Measurements from ENCODE around the gene PITPNC1. TPM values are rescaled to one million over a fixed set of nuclear protein-coding genes. Genes with fewer than 3 reads are reported as not detected.
A peak's percentile ranks its signal among the peaks of the same experiment; 100 is the strongest.

Gene PITPNC1
- total and polyA plus RNA-seq, 2 donors (not counting 1 experiment from before 2014, with no cell fraction given), result 5.8 to 7.1 TPM

DNA sequence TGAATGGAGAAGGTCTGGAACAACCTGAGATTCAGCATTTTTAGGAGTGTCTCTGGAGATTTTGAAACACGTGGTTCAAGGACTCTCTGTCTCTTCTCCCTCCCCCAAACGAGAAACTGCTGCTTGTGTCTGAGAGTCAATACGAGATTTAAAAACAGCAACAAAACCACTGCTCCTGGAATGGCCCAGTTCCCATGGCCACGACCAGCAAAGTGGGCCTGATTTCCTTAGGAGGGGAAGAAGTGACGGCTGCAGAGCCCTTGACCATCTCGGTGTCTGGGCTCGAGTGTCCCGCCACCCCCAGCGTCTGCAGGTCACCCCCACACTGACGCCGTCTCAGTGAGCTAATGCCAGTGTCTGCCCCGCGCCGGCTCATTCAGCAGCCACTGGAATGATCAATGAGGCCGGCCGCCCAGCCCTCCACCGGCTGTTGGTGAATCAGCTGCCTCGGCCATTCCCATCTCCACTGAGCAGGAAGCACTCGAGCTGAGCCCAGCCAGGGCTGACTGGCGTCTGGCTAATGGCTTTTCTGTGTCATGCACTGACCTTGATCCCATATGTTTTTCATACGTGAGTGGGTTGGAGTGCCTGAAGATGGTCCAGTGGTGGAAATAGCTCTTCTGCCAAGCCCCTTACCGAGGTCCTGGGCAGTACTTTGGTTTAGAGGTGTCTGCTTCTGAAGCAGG lies 151.8 kb downstream of the PITPNC1 start:
- peak; percentile 82 to 95 for DNase-seq (ENCODE audit: low read depth in 2 of 2)
- Histone ChIP-seq H2AFZ (ENCODE audit: low read length) (peak overlapping the region; percentile 44), H3K36me3 (ENCODE audit: control insufficient read depth, insufficient read depth, low read length) (no peaks in the 10 kb centered on the region), H4K20me1 (ENCODE audit: control insufficient read depth, extremely low read depth, insufficient read depth, low read length) (no peaks in the 10 kb centered on the region), H3K4me3 (replicated peaks in 1 of 4; ENCODE audit: control extremely low read depth in 1 of 4, insufficient read depth in 1 of 4, low read depth in 3 of 4, low read length in 4 of 4) (peak overlapping the region; percentile 24 to 53 (median 43)), H3K9ac (ENCODE audit: insufficient read depth, low read length) (peak overlapping the region; percentile 39), H3K27ac (ENCODE audit: insufficient read depth, low read length) (peak overlapping the region; percentile 88), H3K4me1 (ENCODE audit: control insufficient read depth, extremely low read depth, insufficient read depth, low read length) (peaks cover 6% of the 10 kb centered on the region), H3K27me3 (ENCODE audit: control insufficient read depth, insufficient read depth, low read length) (no peaks in the 10 kb centered on the region), H3K79me2 (ENCODE audit: control insufficient read depth, insufficient read depth, low read length) (no peaks in the 10 kb centered on the region), H3K4me2 (ENCODE audit: extremely low read depth, insufficient read depth, low read length) (peak overlapping the region; percentile 77), H3K9me3 (ENCODE audit: control insufficient read depth, insufficient read depth, low read depth, low read length) (no peaks in the 10 kb centered on the region)
- no peak for TF ChIP-seq EZH2 (IDR thresholded peaks at IDR 0.05; ENCODE audit: low read length, missing control alignments)
- TF ChIP-seq, protein P1, sequence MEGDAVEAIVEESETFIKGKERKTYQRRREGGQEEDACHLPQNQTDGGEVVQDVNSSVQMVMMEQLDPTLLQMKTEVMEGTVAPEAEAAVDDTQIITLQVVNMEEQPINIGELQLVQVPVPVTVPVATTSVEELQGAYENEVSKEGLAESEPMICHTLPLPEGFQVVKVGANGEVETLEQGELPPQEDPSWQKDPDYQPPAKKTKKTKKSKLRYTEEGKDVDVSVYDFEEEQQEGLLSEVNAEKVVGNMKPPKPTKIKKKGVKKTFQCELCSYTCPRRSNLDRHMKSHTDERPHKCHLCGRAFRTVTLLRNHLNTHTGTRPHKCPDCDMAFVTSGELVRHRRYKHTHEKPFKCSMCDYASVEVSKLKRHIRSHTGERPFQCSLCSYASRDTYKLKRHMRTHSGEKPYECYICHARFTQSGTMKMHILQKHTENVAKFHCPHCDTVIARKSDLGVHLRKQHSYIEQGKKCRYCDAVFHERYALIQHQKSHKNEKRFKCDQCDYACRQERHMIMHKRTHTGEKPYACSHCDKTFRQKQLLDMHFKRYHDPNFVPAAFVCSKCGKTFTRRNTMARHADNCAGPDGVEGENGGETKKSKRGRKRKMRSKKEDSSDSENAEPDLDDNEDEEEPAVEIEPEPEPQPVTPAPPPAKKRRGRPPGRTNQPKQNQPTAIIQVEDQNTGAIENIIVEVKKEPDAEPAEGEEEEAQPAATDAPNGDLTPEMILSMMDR (conservative IDR thresholded peaks at IDR 0.05 in 1 of 2, IDR thresholded peaks at IDR 0.05 in 1 of 2; ENCODE audit: low read depth in 1 of 2, low read length in 2 of 2), result no peak

DNA sequence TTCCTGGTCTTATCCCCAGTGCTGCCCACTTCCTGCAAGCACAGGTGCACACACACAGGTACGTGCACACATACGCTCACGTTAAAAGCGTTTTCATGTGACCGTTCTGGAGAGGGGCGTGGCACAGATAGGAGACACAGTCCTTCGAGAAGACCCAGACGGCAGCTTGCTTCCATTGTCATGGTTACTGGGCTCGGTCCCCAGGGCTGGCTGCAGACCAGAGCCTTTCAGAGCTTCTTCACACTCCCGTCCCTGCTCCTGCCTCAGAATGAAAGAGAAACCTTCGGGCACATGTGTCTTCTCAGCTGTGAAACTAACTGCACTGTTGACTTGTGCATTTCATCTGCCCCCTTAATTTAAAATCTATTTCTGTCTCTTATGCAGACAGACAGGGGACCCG lies 154.2 kb downstream of the PITPNC1 start:
- Histone ChIP-seq H3K27ac (ENCODE audit: insufficient read depth, low read length) (no peak overlapping the region), H2AFZ (ENCODE audit: low read length) (no peak overlapping the region), H3K9me3 (ENCODE audit: control insufficient read depth, insufficient read depth, low read depth, low read length) (no peaks in the 10 kb centered on the region), H3K4me1 (ENCODE audit: control insufficient read depth, extremely low read depth, insufficient read depth, low read length) (peaks cover 6% of the 10 kb centered on the region), H3K27me3 (ENCODE audit: control insufficient read depth, insufficient read depth, low read length) (no peaks in the 10 kb centered on the region), H3K9ac (ENCODE audit: insufficient read depth, low read length) (no peak overlapping the region), H3K4me2 (ENCODE audit: extremely low read depth, insufficient read depth, low read length) (peak overlapping the region; percentile 4), H3K4me3 (replicated peaks in 1 of 4; ENCODE audit: control extremely low read depth in 1 of 4, insufficient read depth in 1 of 4, low read depth in 3 of 4, low read length in 4 of 4) (no peak overlapping the region), H3K36me3 (ENCODE audit: control insufficient read depth, insufficient read depth, low read length) (no peaks in the 10 kb centered on the region), H4K20me1 (ENCODE audit: control insufficient read depth, extremely low read depth, insufficient read depth, low read length) (no peaks in the 10 kb centered on the region), H3K79me2 (ENCODE audit: control insufficient read depth, insufficient read depth, low read length) (no peaks in the 10 kb centered on the region)
- TF ChIP-seq, protein P1 (conservative IDR thresholded peaks at IDR 0.05 in 1 of 2, IDR thresholded peaks at IDR 0.05 in 1 of 2; ENCODE audit: low read depth in 1 of 2, low read length in 2 of 2), result no peak
- no peak for TF ChIP-seq EZH2 (IDR thresholded peaks at IDR 0.05; ENCODE audit: low read length, missing control alignments)
- peak in 1 of 2 donors; percentile 19 for DNase-seq (ENCODE audit: low read depth in 2 of 2)

DNA sequence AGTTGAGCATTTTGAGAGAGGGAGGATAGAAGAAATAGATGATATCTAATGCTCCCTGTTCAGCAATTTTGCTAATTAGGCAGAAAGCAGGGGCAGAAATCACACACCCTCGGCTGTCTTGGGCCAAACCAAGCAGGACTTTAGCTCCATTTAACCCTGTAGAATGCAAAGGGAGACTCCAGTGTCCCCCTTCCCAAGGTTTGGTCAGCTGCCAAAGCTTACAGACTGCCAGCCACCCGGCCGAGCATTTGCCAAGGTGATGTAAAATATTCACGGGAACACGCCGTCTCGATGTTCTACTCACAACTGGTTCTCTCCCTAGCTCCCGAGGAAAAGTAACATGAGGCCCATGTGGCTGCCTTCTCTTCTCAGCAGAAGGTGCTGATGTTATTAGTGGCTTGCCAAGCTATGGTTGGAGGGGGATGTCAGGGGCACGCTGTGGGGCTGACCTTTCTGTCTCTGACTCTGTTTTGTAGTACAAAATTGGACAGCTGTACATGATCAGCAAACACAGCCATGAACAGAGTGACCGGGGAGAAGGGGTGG lies 155.3 kb downstream of the PITPNC1 start:
- H2AFZ ChIP-seq (ENCODE audit: low read length), result no peak overlapping the region

More for the DNA sequence above, 155.3 kb downstream of the PITPNC1 start:
- no peak overlapping the region for H3K4me2 ChIP-seq (ENCODE audit: extremely low read depth, insufficient read depth, low read length)
- H4K20me1 ChIP-seq (ENCODE audit: control insufficient read depth, extremely low read depth, insufficient read depth, low read length), result no peaks in the 10 kb centered on the region
- TF ChIP-seq, protein P1 (conservative IDR thresholded peaks at IDR 0.05 in 1 of 2, IDR thresholded peaks at IDR 0.05 in 1 of 2; ENCODE audit: low read depth in 1 of 2, low read length in 2 of 2), result no peak
- TF ChIP-seq EZH2 (IDR thresholded peaks at IDR 0.05; ENCODE audit: low read length, missing control alignments), result no peak
- H3K79me2 ChIP-seq (ENCODE audit: control insufficient read depth, insufficient read depth, low read length), result no peaks in the 10 kb centered on the region
- H3K36me3 ChIP-seq (ENCODE audit: control insufficient read depth, insufficient read depth, low read length), result no peaks in the 10 kb centered on the region
- H3K4me1 ChIP-seq (ENCODE audit: control insufficient read depth, extremely low read depth, insufficient read depth, low read length), result peaks cover 6% of the 10 kb centered on the region
- H3K9me3 ChIP-seq (ENCODE audit: control insufficient read depth, insufficient read depth, low read depth, low read length), result no peaks in the 10 kb centered on the region
- DNase-seq (ENCODE audit: low read depth in 2 of 2), result peak in 1 of 2 donors; percentile 40
- no peak overlapping the region for H3K9ac ChIP-seq (ENCODE audit: insufficient read depth, low read length)
- no peaks in the 10 kb centered on the region for H3K27me3 ChIP-seq (ENCODE audit: control insufficient read depth, insufficient read depth, low read length)
- no peak overlapping the region for H3K4me3 ChIP-seq (replicated peaks in 1 of 4; ENCODE audit: control extremely low read depth in 1 of 4, insufficient read depth in 1 of 4, low read depth in 3 of 4, low read length in 4 of 4)
- no peak overlapping the region for H3K27ac ChIP-seq (ENCODE audit: insufficient read depth, low read length)

Measured in fibroblast of lung (primary cell).